Activated naive CD8-positive, alpha-beta T cell treated with anti-CD3 and anti-CD28 coated beads, Interleukin-2, amount 50 U/mL, for 16 hours (primary cell): Measurements from ENCODE around the gene CENPM.
A peak's percentile ranks its signal among the peaks of the same experiment; 100 is the strongest.

Source experiments
- DNase-seq: peaks from one replicate; pipeline ENCODE4 v3.0.0-alpha.2; 2020; ENCODE audit warnings: low read depth, low spot score

The CENPM gene

GRCh38 chr22:41933411-41934177 lies 13.4 kb downstream of the CENPM start:
- DNase-seq = no peak

DNA sequence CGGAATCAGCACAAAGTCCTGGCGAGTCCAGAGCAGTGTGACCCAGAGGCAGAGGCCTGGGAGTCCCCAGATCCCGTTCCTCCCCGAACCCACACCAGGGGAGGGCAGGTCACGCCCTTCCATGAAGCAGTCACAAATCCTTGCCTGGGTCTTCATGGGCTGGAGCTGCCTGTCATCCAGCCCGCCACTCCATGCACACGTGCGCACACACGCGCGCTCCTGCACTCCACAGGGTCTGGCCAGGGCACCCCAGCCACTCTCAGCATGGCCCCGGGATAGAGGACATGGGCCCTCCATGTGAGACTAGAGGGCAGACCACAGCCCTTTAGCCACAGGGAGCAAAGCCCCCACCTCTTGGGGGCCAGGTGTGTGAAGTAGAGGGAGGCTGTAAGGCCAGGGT lies 14.6 kb downstream of the CENPM start:
- no peak for DNase-seq

DNA sequence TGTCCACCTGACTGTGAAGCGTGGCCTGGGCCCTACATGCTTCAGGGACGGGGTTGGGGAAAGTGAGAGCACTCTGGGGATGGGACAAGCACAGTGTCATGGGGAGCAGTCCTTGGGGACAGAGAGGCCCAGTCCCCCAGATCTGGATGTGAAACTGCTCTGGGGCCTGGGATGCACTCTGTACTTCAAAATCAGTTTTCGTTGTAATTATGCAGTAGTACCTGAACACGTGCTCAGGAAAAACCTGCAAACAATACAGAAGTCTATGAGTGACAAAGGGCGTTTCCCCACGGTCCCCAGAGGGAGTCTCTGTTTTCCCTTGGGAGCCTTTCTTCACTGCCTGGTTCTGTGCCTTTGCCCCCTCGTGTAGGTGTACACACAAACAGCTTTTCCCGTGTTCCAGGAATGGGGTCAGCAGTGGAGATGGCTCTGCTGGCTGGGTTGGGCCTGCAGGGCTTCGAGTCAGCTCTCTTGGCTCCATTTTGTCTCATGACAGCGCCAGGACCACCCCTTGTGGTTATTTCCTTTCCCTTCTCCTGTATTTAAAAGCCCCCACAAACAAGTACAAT lies 15.2 kb downstream of the CENPM start:
- DNase-seq = no peak

DNA sequence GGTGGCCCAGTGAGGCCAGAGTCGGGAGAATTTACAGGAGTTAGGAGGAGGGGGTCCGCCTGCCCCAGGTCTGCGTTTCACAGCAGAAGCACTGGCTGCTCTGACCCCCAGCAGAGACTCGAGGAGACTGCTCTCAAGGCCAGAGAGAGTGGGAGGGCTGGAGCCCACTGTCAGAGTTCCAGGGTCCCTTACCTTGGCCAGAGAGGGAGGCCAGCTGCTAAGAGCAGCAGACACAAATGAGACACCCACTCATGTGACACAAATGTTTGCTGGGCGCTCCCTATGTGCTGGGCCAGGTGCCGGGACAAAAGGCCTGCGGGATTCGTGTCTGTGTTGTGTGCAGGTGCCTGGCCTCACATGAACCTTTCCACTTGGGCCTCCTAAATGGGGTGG lies 17.5 kb downstream of the CENPM start:
- no peak for DNase-seq

- DNase-seq = no peak
These were observed 18.1 kb downstream of the CENPM start for GRCh38 chr22:41928593-41929417.

DNA sequence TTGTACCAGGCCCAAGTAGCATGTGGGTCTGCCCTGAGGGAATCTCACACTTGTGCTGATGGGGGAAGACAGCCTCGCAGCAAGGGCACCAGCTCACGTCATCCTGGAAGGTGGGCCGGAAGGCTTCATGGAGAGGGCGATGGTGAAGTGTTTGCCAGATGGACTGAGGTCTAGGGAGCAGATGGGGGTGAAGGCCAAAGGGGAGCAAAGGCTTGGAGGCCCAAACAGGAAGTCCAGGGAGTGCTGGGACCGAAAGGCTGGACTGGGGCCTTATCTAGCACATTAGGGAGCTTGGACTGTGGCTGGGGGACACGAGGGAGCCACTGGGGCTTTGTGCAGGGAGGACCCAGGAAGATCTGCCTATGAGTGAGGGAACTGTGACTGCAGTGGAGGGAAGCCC lies 19.1 kb downstream of the CENPM start:
- no peak for DNase-seq

GRCh38 chr22:41925783-41926460 lies 21.0 kb downstream of the CENPM start:
- DNase-seq = peak; percentile 38

GRCh38 chr22:41923595-41924276 lies 23.2 kb downstream of the CENPM start:
- DNase-seq = no peak

GRCh38 chr22:41922940-41923594 lies 23.9 kb downstream of the CENPM start:
- DNase-seq = no peak

DNA sequence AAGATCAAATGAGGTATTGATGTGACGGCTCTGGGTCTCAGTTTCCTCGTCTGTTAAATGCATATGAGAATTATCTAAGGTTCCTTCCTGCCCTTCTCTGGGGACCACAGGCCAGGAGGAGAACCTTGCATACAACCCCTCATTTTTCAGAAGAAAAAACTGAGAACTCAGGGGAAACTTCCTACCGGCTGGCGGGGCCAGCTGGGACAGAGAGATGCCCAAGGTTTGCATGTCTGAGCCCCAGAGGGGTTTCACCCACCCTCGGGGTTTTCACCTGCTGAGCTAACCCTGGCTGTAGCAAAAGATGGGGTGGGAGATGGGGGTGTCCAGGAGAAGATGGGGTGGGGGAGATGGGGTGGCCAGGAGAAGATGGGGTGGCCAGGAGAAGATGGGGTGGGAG lies 24.6 kb downstream of the CENPM start:
- DNase-seq = no peak

DNA sequence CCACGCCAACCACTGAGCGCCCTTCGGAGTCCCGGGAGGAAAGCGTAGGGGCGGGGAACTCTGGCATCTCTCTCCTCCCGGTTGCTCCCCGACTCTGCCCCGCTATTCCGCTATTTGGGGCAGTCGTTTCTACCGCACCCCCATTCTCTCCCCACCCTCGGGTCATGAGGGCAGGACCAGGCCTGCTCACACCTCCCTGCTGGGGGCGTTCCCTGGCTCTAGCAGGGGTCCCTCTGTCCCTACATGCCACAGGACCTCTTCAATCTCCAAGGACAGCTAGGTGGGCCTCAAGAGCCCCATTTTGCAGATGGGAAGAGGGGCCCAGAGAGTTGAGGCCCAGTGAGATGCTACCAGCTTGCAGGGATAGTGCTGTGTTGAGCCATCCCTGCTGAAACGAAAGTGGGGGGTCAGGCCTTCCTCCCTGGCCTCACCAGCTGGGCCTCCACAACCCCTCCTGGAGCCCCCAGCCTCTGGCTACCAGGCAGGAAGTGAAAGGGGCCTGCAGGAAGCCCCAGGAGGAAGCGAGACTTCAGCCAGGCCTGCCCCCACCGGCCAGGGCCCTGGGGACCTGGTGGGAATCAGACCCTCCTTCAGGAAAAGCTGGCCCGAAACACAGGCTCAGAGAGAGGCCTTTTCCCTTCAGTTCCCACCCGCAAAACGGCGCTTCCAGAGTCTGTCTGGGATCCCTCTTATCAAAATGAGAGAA lies 26.5 kb downstream of the CENPM start:
- DNase-seq = no peak

GRCh38 chr22:41919357-41920224 lies 27.4 kb downstream of the CENPM start:
- DNase-seq = no peak

DNA sequence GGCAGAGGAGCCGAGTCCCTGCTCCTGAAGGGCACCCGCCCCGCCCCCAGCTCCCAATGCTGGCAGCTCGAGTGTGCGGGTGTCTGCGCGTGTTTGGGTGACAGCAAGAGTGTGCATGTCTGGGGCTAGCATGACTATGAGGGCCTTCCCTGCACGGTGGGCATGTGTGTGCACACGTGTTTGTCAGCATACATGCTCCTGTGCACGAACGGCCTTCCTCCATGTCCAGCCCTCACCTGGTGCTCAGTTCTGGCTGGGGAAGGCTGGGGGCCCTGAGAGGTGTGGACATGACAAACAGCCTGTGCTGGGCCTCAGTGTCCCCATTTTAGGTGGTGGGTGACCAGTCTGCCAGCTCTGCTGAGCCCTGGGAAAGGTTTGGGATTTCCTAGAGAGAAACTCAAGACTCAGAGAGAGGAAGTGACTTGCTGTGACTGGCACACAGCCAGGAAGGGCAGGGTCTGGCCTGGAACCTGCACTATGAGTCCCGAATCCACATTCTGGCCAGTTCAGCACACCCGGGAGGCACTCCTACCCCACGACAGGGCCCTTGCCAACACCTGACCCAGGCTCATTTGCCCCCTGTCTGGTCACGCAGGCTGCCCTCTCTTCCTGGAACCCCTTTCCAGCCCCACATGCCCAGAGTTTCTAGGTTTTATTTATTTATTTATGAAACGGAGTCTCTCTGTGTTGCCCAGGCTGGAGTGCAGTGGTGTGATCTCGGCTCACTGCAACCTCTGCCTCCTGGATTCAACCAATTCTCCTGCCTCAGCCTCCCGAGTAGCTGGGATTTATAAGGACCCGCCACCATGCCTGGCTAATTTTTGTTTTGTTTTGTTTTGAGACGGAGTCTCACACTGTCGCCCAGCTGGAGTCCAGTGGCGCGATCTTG lies 28.8 kb downstream of the CENPM start:
- DNase-seq = no peak

DNA sequence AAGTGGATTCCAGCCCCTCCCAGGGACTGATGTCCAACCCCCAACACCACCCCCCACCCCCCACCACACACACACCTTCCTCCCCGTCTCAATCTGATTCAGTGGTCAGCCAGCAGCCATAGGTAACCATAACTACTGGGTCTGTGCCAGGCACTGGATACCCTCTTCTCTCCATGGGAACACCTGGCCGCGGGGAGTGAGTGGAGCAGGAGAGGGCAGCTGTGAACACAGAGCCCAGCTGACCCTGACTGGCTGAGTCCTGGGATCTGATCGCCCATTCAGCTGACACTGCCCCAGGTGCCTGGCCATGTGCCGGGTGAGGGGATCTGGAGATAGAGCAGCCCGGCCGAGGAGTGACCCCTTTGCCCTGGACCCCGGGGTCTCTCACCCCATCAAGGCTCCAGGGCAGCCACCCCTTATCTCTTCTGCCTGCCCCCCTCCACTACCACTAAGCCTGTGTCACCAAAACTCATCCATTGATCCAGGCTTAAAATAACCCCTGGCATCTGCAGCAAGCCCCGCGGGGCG lies 29.5 kb downstream of the CENPM start:
- no peak for DNase-seq

DNA sequence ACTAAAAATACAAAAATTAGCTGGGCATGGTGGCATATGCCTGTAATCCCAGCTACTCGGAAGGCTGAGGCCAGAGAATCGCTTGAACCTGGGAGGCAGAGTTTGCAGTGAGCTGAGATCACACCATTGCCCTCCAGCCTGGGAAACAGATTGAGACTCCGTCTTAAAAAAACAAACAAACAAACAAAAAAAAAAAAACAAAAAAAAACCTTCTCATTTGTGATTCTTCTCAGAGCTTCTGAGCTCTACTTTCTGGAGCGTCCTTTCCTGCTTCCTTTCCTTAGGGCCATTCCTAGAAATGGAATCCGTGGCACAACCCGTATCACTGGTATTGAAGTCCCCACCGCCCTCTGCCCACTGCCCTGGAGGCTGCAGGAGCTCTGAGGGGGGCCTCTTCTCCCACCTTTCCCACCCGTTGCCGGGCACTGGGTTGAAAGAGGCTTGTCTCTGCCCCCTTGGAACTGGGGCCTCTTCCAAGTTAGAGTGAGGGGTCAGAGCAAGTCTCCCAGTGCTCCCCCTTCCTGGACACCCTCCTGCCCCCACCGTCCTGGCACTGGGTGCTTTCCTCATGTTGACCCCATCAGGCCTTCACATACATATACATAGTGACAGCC lies 30.1 kb downstream of the CENPM start:
- DNase-seq = no peak

GRCh38 chr22:41915786-41916493 lies 31.0 kb downstream of the CENPM start:
- DNase-seq = no peak
